ENCODE results near the gene ASXL2.

The ASXL2 gene

DNA sequence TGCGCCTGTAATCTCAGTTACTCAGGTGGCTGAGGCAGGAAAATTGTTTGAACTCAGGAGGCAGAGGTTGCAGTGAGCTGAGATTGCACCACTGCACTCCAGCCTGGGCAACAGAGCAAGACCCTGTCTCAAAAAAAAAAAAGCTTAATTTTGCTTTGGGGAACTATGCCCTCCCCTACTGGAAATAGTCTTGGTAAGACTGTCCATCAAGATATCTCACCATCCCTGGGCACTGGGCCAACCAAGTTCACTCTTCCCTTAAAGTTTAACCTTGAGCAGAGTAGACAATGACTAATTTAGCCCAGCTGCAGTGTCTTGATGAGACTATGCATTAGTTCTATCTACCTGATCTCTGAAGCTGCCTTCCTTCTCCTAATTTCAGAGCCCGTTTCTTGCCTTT lies 44.7 kb downstream of the ASXL2 start:
- ATAC-seq: no peak; the same call in 2 of the 3 replicates

DNA sequence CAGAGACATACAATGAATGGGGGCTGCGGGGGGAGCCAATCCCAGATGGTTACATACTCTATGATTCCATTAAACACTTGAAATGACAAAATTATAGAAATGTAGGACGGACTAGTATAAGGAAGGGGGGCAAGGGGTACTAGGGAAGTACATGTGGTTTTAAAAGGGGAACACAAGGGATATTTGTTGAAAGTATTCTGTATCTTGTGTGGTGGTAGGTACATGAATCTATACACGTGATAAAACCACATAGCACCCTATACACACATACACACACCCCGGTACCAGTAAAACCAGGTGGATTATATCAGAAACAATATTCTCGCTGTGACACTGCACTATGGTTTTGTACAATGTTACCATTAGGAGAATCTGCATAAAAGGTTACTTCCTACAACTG lies 45.4 kb downstream of the ASXL2 start:
- TF ChIP-seq ZFP3 (CRISPR knock-in tag; IDR thresholded peaks at IDR 0.05): no peak
- TF ChIP-seq, protein P1, sequence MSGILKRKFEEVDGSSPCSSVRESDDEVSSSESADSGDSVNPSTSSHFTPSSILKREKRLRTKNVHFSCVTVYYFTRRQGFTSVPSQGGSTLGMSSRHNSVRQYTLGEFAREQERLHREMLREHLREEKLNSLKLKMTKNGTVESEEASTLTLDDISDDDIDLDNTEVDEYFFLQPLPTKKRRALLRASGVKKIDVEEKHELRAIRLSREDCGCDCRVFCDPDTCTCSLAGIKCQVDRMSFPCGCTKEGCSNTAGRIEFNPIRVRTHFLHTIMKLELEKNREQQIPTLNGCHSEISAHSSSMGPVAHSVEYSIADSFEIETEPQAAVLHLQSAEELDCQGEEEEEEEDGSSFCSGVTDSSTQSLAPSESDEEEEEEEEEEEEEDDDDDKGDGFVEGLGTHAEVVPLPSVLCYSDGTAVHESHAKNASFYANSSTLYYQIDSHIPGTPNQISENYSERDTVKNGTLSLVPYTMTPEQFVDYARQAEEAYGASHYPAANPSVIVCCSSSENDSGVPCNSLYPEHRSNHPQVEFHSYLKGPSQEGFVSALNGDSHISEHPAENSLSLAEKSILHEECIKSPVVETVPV (CRISPR knock-in tag; IDR thresholded peaks at IDR 0.05): no peak
- TF ChIP-seq, protein P2, sequence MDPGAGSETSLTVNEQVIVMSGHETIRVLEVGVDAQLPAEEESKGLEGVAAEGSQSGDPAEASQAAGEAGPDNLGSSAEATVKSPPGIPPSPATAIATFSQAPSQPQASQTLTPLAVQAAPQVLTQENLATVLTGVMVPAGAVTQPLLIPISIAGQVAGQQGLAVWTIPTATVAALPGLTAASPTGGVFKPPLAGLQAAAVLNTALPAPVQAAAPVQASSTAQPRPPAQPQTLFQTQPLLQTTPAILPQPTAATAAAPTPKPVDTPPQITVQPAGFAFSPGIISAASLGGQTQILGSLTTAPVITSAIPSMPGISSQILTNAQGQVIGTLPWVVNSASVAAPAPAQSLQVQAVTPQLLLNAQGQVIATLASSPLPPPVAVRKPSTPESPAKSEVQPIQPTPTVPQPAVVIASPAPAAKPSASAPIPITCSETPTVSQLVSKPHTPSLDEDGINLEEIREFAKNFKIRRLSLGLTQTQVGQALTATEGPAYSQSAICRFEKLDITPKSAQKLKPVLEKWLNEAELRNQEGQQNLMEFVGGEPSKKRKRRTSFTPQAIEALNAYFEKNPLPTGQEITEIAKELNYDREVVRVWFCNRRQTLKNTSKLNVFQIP (CRISPR knock-in tag; IDR thresholded peaks at IDR 0.05; ENCODE audit: borderline replicate concordance, low read depth): no peak
- TF ChIP-seq PPARA (CRISPR knock-in tag; IDR thresholded peaks at IDR 0.05; ENCODE audit: borderline replicate concordance): no peak
- TF ChIP-seq CSDC2 (CRISPR knock-in tag; IDR thresholded peaks at IDR 0.05): no peak
- no peak for TF ChIP-seq SNAI2 (CRISPR knock-in tag; IDR thresholded peaks at IDR 0.05)
- TF ChIP-seq, protein P3, sequence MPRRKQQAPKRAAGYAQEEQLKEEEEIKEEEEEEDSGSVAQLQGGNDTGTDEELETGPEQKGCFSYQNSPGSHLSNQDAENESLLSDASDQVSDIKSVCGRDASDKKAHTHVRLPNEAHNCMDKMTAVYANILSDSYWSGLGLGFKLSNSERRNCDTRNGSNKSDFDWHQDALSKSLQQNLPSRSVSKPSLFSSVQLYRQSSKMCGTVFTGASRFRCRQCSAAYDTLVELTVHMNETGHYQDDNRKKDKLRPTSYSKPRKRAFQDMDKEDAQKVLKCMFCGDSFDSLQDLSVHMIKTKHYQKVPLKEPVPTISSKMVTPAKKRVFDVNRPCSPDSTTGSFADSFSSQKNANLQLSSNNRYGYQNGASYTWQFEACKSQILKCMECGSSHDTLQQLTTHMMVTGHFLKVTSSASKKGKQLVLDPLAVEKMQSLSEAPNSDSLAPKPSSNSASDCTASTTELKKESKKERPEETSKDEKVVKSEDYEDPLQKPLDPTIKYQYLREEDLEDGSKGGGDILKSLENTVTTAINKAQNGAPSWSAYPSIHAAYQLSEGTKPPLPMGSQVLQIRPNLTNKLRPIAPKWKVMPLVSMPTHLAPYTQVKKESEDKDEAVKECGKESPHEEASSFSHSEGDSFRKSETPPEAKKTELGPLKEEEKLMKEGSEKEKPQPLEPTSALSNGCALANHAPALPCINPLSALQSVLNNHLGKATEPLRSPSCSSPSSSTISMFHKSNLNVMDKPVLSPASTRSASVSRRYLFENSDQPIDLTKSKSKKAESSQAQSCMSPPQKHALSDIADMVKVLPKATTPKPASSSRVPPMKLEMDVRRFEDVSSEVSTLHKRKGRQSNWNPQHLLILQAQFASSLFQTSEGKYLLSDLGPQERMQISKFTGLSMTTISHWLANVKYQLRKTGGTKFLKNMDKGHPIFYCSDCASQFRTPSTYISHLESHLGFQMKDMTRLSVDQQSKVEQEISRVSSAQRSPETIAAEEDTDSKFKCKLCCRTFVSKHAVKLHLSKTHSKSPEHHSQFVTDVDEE (CRISPR knock-in tag; IDR thresholded peaks at IDR 0.05): no peak
- no peak for TF ChIP-seq TOX (CRISPR knock-in tag; IDR thresholded peaks at IDR 0.05; ENCODE audit: borderline replicate concordance)
- no peak for TF ChIP-seq ESRRG (CRISPR knock-in tag; IDR thresholded peaks at IDR 0.05)
- no peak for TF ChIP-seq GLIS3 (CRISPR knock-in tag; IDR thresholded peaks at IDR 0.05)
- TF ChIP-seq, protein P4, sequence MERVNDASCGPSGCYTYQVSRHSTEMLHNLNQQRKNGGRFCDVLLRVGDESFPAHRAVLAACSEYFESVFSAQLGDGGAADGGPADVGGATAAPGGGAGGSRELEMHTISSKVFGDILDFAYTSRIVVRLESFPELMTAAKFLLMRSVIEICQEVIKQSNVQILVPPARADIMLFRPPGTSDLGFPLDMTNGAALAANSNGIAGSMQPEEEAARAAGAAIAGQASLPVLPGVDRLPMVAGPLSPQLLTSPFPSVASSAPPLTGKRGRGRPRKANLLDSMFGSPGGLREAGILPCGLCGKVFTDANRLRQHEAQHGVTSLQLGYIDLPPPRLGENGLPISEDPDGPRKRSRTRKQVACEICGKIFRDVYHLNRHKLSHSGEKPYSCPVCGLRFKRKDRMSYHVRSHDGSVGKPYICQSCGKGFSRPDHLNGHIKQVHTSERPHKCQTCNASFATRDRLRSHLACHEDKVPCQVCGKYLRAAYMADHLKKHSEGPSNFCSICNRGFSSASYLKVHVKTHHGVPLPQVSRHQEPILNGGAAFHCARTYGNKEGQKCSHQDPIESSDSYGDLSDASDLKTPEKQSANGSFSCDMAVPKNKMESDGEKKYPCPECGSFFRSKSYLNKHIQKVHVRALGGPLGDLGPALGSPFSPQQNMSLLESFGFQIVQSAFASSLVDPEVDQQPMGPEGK (CRISPR knock-in tag; IDR thresholded peaks at IDR 0.05; ENCODE audit: borderline replicate concordance): no peak
- no peak for TF ChIP-seq ZNF8 (CRISPR knock-in tag; IDR thresholded peaks at IDR 0.05)
- no peak for TF ChIP-seq ZFP30 (CRISPR knock-in tag; IDR thresholded peaks at IDR 0.05)
- TF ChIP-seq ZNF70 (CRISPR knock-in tag; IDR thresholded peaks at IDR 0.05): no peak
- no peak for TF ChIP-seq ARNTL (CRISPR knock-in tag; IDR thresholded peaks at IDR 0.05; ENCODE audit: borderline replicate concordance, low read depth)
- no peak for TF ChIP-seq TCF4 (CRISPR knock-in tag; IDR thresholded peaks at IDR 0.05; ENCODE audit: borderline replicate concordance)
- no peak for ATAC-seq

More for the DNA sequence above, 44.7 kb downstream of the ASXL2 start:
- TF ChIP-seq, protein P2 (CRISPR knock-in tag; IDR thresholded peaks at IDR 0.05; ENCODE audit: borderline replicate concordance, low read depth): no peak
- TF ChIP-seq, protein P5, sequence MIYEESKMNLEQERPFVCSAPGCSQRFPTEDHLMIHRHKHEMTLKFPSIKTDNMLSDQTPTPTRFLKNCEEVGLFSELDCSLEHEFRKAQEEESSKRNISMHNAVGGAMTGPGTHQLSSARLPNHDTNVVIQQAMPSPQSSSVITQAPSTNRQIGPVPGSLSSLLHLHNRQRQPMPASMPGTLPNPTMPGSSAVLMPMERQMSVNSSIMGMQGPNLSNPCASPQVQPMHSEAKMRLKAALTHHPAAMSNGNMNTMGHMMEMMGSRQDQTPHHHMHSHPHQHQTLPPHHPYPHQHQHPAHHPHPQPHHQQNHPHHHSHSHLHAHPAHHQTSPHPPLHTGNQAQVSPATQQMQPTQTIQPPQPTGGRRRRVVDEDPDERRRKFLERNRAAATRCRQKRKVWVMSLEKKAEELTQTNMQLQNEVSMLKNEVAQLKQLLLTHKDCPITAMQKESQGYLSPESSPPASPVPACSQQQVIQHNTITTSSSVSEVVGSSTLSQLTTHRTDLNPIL (CRISPR knock-in tag; IDR thresholded peaks at IDR 0.05; ENCODE audit: low read depth): no peak
- TF ChIP-seq PPARA (CRISPR knock-in tag; IDR thresholded peaks at IDR 0.05; ENCODE audit: borderline replicate concordance): no peak
- no peak for TF ChIP-seq ESRRG (CRISPR knock-in tag; IDR thresholded peaks at IDR 0.05)
- TF ChIP-seq OSR1 (CRISPR knock-in tag; IDR thresholded peaks at IDR 0.05): no peak
- no peak for TF ChIP-seq SNAI2 (CRISPR knock-in tag; IDR thresholded peaks at IDR 0.05)
- no peak for TF ChIP-seq ZNF8 (CRISPR knock-in tag; IDR thresholded peaks at IDR 0.05)
- TF ChIP-seq, protein P1 (CRISPR knock-in tag; IDR thresholded peaks at IDR 0.05): no peak
- TF ChIP-seq TOX (CRISPR knock-in tag; IDR thresholded peaks at IDR 0.05; ENCODE audit: borderline replicate concordance): no peak
- no peak for TF ChIP-seq RARB (CRISPR knock-in tag; IDR thresholded peaks at IDR 0.05)
- no peak for TF ChIP-seq BACH2 (CRISPR knock-in tag; IDR thresholded peaks at IDR 0.05; ENCODE audit: borderline replicate concordance)
- TF ChIP-seq ZNF70 (CRISPR knock-in tag; IDR thresholded peaks at IDR 0.05): no peak
- TF ChIP-seq TCF4 (CRISPR knock-in tag; IDR thresholded peaks at IDR 0.05; ENCODE audit: borderline replicate concordance): no peak
- TF ChIP-seq ZFP3 (CRISPR knock-in tag; IDR thresholded peaks at IDR 0.05): no peak
- TF ChIP-seq, protein P4 (CRISPR knock-in tag; IDR thresholded peaks at IDR 0.05; ENCODE audit: borderline replicate concordance): no peak
- no peak for TF ChIP-seq ZFP30 (CRISPR knock-in tag; IDR thresholded peaks at IDR 0.05)

Measured in SK-N-SH treated with all-trans-retinoic acid at 6 μM for 48 hours (cell line).